ENCODE data around the gene UGCG. TPM values are rescaled to one million over a fixed set of nuclear protein-coding genes. Genes with fewer than 3 reads are reported as not detected.

The UGCG gene
- total RNA-seq, 1 donor from 2014 or later = 172 TPM

Other genes starting within 250 kb of the UGCG start
- 69.3 and 88.4 TPM in 2 replicates for gene GNG10, start 235.2 kb upstream of the UGCG start, total RNA-seq
- gene SHOC1, start 101.9 kb upstream of the UGCG start, total RNA-seq = not detected in 2 replicates

Data from kidney epithelial cell (primary cell).